LNCaP clone FGC (cell line): ENCODE data around the gene DIAPH2.

Source experiments
- DNase-seq: peaks from one replicate; pipeline ENCODE4 v3.0.0-alpha.2; 2011; ENCODE audit warnings: low read depth
- H3K4me3 ChIP-seq: 2 replicates; pipeline ENCODE4 v1.5.1; 2011; ENCODE audit warnings: mild to moderate bottlenecking, low read depth, low read length, control low read depth
- TF ChIP-seq, protein P1 (sequence below): IDR thresholded peaks from 2 replicates; pipeline ENCODE4 v1.5.1; 2012; ENCODE audit warnings: mild to moderate bottlenecking; ENCODE audit not compliant: control insufficient read depth, insufficient read depth; ENCODE audit errors: extremely low read depth

DIAPH2 gene

DNA sequence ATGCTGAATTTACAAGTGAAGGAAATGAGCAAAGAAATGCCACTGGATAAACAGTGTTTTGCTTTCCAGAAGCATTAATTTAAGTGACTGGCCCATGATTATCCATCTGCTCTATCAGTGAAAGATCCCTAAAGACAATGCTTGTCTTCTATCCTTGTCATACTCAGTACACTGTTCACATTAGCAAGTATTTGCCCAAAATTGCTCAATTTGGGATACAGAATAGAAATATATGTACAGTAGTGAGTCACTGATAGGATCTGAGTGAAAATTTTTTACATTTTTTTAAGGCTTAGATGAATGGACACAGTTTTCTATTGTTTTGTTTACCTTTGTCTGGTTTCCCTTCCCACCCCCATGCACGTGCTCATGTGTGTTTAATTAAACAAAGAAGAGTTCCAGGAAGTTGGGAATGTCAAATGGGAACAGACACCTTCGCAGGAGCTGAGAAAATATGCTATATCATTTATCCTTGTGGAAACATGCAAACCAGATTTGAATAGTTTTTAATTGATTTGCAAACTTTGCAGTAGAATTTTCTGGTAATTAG, 855.4 kb downstream of the DIAPH2 start:
- TF ChIP-seq, protein P1, sequence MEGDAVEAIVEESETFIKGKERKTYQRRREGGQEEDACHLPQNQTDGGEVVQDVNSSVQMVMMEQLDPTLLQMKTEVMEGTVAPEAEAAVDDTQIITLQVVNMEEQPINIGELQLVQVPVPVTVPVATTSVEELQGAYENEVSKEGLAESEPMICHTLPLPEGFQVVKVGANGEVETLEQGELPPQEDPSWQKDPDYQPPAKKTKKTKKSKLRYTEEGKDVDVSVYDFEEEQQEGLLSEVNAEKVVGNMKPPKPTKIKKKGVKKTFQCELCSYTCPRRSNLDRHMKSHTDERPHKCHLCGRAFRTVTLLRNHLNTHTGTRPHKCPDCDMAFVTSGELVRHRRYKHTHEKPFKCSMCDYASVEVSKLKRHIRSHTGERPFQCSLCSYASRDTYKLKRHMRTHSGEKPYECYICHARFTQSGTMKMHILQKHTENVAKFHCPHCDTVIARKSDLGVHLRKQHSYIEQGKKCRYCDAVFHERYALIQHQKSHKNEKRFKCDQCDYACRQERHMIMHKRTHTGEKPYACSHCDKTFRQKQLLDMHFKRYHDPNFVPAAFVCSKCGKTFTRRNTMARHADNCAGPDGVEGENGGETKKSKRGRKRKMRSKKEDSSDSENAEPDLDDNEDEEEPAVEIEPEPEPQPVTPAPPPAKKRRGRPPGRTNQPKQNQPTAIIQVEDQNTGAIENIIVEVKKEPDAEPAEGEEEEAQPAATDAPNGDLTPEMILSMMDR: no peak
- no peak overlapping the region for H3K4me3 ChIP-seq
- DNase-seq: peak; percentile 8

GRCh38 chrX:97547877-97548578, 863.4 kb downstream of the DIAPH2 start:
- H3K4me3 ChIP-seq: no peak overlapping the region
- TF ChIP-seq, protein P1: no peak
- no peak for DNase-seq

DNA sequence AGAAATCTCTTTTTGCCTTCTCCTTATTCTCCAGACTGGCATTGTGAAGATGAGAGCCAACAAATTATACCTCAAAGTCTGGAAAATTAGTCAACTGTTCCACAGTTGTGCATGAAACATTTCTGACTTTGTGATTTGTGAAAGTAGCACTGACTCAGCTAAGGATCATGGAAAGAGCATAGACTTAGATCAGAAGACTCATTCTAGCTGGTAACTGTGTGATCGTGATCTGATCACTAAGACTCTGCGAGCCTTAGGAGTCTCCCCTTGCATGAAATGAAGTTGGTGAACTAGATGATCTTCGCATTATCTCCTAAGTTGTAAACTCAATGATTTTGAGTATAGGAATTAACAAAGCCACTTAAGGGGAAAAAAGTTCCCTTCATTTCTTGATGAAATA, 867.2 kb downstream of the DIAPH2 start:
- no peak overlapping the region for H3K4me3 ChIP-seq
- DNase-seq: no peak
- TF ChIP-seq, protein P1: no peak

DNA sequence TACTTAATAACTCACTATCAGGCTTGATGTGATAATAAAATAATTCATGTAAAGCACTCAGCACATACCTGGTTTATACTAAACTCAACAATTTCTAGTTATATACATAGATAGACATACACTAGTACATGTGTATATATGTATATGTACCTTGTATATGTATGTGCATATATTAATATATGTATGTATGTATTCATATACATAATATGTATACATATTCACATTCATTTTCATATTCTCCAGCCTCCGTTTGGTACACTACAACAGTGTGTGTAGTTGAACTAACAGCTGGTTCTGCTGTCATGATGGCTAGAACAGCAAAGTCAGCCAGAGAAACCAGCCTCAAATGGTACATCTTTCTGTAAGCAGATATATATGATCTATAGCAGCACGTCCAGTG, 869.2 kb downstream of the DIAPH2 start:
- TF ChIP-seq, protein P1: no peak
- no peak overlapping the region for H3K4me3 ChIP-seq
- no peak for DNase-seq

GRCh38 chrX:97556359-97556758, 871.7 kb downstream of the DIAPH2 start:
- TF ChIP-seq, protein P1: no peak
- H3K4me3 ChIP-seq: no peak overlapping the region
- DNase-seq: no peak

GRCh38 chrX:97563531-97564133, 879.0 kb downstream of the DIAPH2 start:
- peak overlapping the region; percentile 15; the same call in 1 of the 2 replicates for H3K4me3 ChIP-seq
- no peak for DNase-seq
- TF ChIP-seq, protein P1: no peak
